ENCODE measurements around the gene SGPL1. TPM values are rescaled to one million over a fixed set of nuclear protein-coding genes. Genes with fewer than 3 reads are reported as not detected.
A peak's percentile ranks its signal among the peaks of the same experiment; 100 is the strongest.

The SGPL1 gene
- total RNA-seq, 6 experiments from 2014 or later = 22.4 to 30.9 (median 26.0) TPM

GRCh38 chr10:70903262-70903921 is 87.6 kb downstream of the SGPL1 start:
- Mint-ChIP-seq H3K4me1 (ENCODE audit: low read depth) (no peaks in the 10 kb centered on the region), H3K36me3 (ENCODE audit: low read depth) (no peaks in the 10 kb centered on the region), H3K4me3 (no peak overlapping the region), H3K9me3 (no peaks in the 10 kb centered on the region), H3K27me3 (ENCODE audit: insufficient read depth) (peaks cover 57% of the 10 kb centered on the region), H3K27ac (no peak overlapping the region)
- DNase-seq = peak; percentile 29
- TF ChIP-seq, protein P1, sequence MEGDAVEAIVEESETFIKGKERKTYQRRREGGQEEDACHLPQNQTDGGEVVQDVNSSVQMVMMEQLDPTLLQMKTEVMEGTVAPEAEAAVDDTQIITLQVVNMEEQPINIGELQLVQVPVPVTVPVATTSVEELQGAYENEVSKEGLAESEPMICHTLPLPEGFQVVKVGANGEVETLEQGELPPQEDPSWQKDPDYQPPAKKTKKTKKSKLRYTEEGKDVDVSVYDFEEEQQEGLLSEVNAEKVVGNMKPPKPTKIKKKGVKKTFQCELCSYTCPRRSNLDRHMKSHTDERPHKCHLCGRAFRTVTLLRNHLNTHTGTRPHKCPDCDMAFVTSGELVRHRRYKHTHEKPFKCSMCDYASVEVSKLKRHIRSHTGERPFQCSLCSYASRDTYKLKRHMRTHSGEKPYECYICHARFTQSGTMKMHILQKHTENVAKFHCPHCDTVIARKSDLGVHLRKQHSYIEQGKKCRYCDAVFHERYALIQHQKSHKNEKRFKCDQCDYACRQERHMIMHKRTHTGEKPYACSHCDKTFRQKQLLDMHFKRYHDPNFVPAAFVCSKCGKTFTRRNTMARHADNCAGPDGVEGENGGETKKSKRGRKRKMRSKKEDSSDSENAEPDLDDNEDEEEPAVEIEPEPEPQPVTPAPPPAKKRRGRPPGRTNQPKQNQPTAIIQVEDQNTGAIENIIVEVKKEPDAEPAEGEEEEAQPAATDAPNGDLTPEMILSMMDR (IDR thresholded peaks at IDR 0.05) = peak; percentile 94

DNA sequence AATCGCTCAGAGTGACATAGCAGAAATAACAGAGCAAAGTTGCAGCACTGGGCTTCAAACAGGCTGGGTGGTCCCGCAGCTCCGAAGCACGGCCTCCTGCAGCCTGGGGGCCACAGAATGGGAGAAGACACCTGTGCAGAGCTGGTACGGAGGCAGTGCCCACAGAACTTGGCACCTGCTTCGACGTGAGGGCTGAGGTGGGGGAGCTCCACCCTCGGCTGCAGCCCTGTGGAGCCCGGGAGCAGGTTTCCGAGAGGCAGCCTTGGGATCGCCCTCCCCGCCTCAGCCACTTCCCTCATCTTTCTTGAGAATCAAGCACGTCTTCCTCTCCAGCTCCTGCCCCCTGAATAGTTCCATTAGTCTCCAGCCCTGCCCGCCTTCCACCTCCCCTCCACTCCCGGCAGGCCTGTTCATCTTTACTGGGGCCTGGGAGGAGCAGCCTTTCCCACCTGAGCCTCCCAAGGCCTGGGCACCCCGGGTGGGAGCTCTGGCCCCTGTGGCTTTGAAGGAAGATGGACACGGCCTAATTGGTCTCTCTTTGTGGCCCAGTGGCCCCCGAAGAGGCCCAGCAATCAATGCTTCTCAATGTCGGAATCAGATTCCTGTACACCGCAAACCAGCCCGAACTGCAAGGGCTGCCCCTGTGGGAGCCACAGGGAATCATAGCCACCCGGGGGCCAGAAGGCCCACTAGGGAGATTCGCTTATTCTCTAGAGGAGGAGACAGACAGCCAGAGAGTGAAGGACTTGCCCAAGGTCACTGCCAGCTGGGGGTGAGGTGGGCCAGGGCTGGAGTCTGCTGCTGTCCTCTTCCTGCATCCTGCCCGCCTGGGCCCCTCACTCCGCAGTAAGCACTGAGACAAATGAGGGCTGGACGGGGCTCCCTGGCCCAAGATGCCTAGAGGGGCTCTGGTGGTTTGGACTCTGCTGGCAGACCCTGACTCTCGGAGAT is 89.6 kb downstream of the SGPL1 start:
- Mint-ChIP-seq H3K4me1 (ENCODE audit: low read depth) (no peaks in the 10 kb centered on the region), H3K9me3 (no peaks in the 10 kb centered on the region), H3K27ac (no peak overlapping the region), H3K36me3 (ENCODE audit: low read depth) (no peaks in the 10 kb centered on the region), H3K4me3 (no peak overlapping the region), H3K27me3 (ENCODE audit: insufficient read depth) (peaks cover 58% of the 10 kb centered on the region)
- no peak for DNase-seq
- TF ChIP-seq, protein P1 (IDR thresholded peaks at IDR 0.05) = no peak

DNA sequence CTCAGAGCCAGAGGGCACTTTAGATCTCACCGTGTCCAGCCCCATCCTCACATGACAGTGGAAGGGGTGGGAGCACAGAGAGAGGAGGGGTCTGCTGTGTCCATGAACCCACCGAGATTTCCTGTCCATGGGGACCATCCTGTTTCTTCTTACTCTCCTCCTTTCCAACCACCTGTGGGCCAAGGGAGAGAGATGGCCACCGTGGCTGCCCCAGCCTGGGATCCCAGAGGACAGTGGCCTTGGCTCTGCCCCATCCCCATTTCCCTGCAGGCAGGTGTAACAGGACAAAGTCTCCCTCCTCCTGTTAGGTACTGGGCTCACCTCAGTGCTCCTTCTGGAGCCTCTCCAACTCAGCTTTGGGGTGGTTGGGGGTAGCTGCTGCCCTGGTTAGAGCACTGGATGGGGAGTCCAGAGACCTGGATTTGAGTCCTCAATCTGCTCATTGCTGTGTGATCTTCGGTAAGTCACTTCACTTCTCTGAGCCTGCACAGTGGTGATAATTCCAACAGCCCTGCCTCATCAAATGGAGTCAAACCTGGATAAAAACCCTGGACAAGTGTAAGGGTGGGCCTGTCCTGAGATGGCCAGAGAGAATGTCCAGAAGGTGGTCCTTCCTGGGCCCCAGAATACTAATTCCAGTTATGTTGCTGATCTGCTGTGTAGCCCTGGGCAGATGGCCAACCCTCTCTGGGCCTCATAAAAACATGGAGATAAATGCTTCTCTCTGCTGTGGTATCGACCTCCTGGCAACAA is 90.5 kb downstream of the SGPL1 start:
- H3K27ac Mint-ChIP-seq = no peak overlapping the region
- no peaks in the 10 kb centered on the region for H3K36me3 Mint-ChIP-seq (ENCODE audit: low read depth)
- H3K4me1 Mint-ChIP-seq (ENCODE audit: low read depth) = no peaks in the 10 kb centered on the region
- no peak for DNase-seq
- no peak overlapping the region for H3K4me3 Mint-ChIP-seq
- no peaks in the 10 kb centered on the region for H3K9me3 Mint-ChIP-seq
- TF ChIP-seq, protein P1 (IDR thresholded peaks at IDR 0.05) = no peak
- peaks cover 50% of the 10 kb centered on the region for H3K27me3 Mint-ChIP-seq (ENCODE audit: insufficient read depth)

GRCh38 chr10:70906953-70907636 is 91.3 kb downstream of the SGPL1 start:
- no peaks in the 10 kb centered on the region for H3K9me3 Mint-ChIP-seq
- peaks cover 49% of the 10 kb centered on the region for H3K27me3 Mint-ChIP-seq (ENCODE audit: insufficient read depth)
- DNase-seq = no peak
- H3K4me1 Mint-ChIP-seq (ENCODE audit: low read depth) = no peaks in the 10 kb centered on the region
- TF ChIP-seq, protein P1 (IDR thresholded peaks at IDR 0.05) = no peak
- H3K36me3 Mint-ChIP-seq (ENCODE audit: low read depth) = no peaks in the 10 kb centered on the region
- no peak overlapping the region for H3K4me3 Mint-ChIP-seq
- no peak overlapping the region for H3K27ac Mint-ChIP-seq
